NCI-H1694 (cell line): ENCODE data around the gene HCRT.
"Not testable (repeated sequence)": the region's sequence is repeated elsewhere in the genome, so short reads cannot be mapped to it uniquely, and the experiment has no call there.

Source experiments
- DNase-seq: peaks from one replicate; lab custom pipeline; 2025; lab: John Stamatoyannopoulos, UW

Gene HCRT

GRCh38 chr17:42197564-42198156 is 12.4 kb upstream of the HCRT start:
- DNase-seq = no peak

GRCh38 chr17:42193969-42194899 is 9.0 kb upstream of the HCRT start, which contains the start of gene GHDC:
Gene GHDC (minus strand): TSS chr17:42194494. CDS start chr17:42193581, 913 bp downstream.
- no peak for DNase-seq

- DNase-seq = no peak
These were observed 8.1 kb upstream of the HCRT start for GRCh38 chr17:42193216-42193968.

- DNase-seq = no peak
These were observed 7.2 kb upstream of the HCRT start for GRCh38 chr17:42192189-42193126.

GRCh38 chr17:42191275-42191608 is 6.0 kb upstream of the HCRT start:
- DNase-seq = no peak

- DNase-seq = no peak
These were observed 5.4 kb upstream of the HCRT start for GRCh38 chr17:42190491-42191274.

GRCh38 chr17:42189651-42189965 is 4.4 kb upstream of the HCRT start:
- DNase-seq = no peak

GRCh38 chr17:42188749-42189650 is 3.7 kb upstream of the HCRT start:
- DNase-seq = no peak

- DNase-seq = no peak
These were observed 2.6 kb upstream of the HCRT start for GRCh38 chr17:42187833-42188232.

GRCh38 chr17:42186191-42186590 is 939 bp upstream of the HCRT start:
- DNase-seq = not testable (repeated sequence)

GRCh38 chr17:42185621-42185930 is 324 bp upstream of the HCRT start:
- DNase-seq = no peak

GRCh38 chr17:42183741-42184711 is 1.2 kb downstream of the HCRT start:
- DNase-seq = no peak

GRCh38 chr17:42182927-42183734 is 2.1 kb downstream of the HCRT start:
- DNase-seq = no peak

- no peak for DNase-seq
These were observed 3.4 kb downstream of the HCRT start for GRCh38 chr17:42181851-42182207.

GRCh38 chr17:42180922-42181850 is 4.1 kb downstream of the HCRT start, which contains the start of gene KCNH4:
Gene KCNH4 (minus strand): TSS chr17:42181142. CDS start chr17:42180945, 197 bp downstream.
- peak; percentile 69 for DNase-seq

GRCh38 chr17:42180411-42180921 is 4.8 kb downstream of the HCRT start:
- DNase-seq = no peak
